Measurements from ENCODE around the gene UFD1.

Gene UFD1

GRCh38 chr22:19515654-19516377 is 36.8 kb upstream of the UFD1 start:
- no peak overlapping the region for H3K4me2 ChIP-seq (ENCODE audit: low read length)
- H3K27ac ChIP-seq (ENCODE audit: low read length): no peak overlapping the region
- H3K36me3 ChIP-seq (replicated peaks; ENCODE audit: low read depth, low read length): peaks cover 49% of the 10 kb centered on the region
- TF ChIP-seq EZH2phosphoT487 (IDR thresholded peaks at IDR 0.05; ENCODE audit: low read depth) (no peak), CTCF (IDR thresholded peaks at IDR 0.05; ENCODE audit: low read depth, low read length) (no peak)
- no peaks in the 10 kb centered on the region; the same call in 1 of the 2 replicates for H4K20me1 ChIP-seq (ENCODE audit: insufficient read depth, low read length)
- no peaks in the 10 kb centered on the region for H3K27me3 ChIP-seq (ENCODE audit: low read depth, low read length)
- H3K9ac ChIP-seq (ENCODE audit: low read length): no peak overlapping the region
- H3K4me1 ChIP-seq (ENCODE audit: low read length): no peaks in the 10 kb centered on the region
- no peaks in the 10 kb centered on the region for H3K79me2 ChIP-seq (ENCODE audit: low read length)
- H3K9me3 ChIP-seq (ENCODE audit: insufficient read depth, low read length): no peaks in the 10 kb centered on the region
- no peak overlapping the region for H2AFZ ChIP-seq (ENCODE audit: low read depth, low read length)
- no peak overlapping the region for H3K4me3 ChIP-seq (ENCODE audit: low read length)

GRCh38 chr22:19514831-19515565 is 36.0 kb upstream of the UFD1 start:
- TF ChIP-seq EZH2phosphoT487 (IDR thresholded peaks at IDR 0.05; ENCODE audit: low read depth) (no peak), CTCF (IDR thresholded peaks at IDR 0.05; ENCODE audit: low read depth, low read length) (no peak)
- no peaks in the 10 kb centered on the region; the same call in 1 of the 2 replicates for H4K20me1 ChIP-seq (ENCODE audit: insufficient read depth, low read length)
- no peaks in the 10 kb centered on the region for H3K4me1 ChIP-seq (ENCODE audit: low read length)
- H3K27me3 ChIP-seq (ENCODE audit: low read depth, low read length): no peaks in the 10 kb centered on the region
- H3K4me2 ChIP-seq (ENCODE audit: low read length): no peak overlapping the region
- no peak overlapping the region for H3K9ac ChIP-seq (ENCODE audit: low read length)
- no peaks in the 10 kb centered on the region for H3K79me2 ChIP-seq (ENCODE audit: low read length)
- no peak overlapping the region for H2AFZ ChIP-seq (ENCODE audit: low read depth, low read length)
- peaks cover 53% of the 10 kb centered on the region for H3K36me3 ChIP-seq (replicated peaks; ENCODE audit: low read depth, low read length)
- no peak overlapping the region for H3K4me3 ChIP-seq (ENCODE audit: low read length)
- no peak overlapping the region for H3K27ac ChIP-seq (ENCODE audit: low read length)
- no peaks in the 10 kb centered on the region for H3K9me3 ChIP-seq (ENCODE audit: insufficient read depth, low read length)

- Histone ChIP-seq H3K4me2 (ENCODE audit: low read length) (no peak overlapping the region), H3K79me2 (ENCODE audit: low read length) (no peaks in the 10 kb centered on the region), H3K4me1 (ENCODE audit: low read length) (no peaks in the 10 kb centered on the region), H3K27me3 (ENCODE audit: low read depth, low read length) (no peaks in the 10 kb centered on the region), H2AFZ (ENCODE audit: low read depth, low read length) (no peak overlapping the region), H3K9me3 (ENCODE audit: insufficient read depth, low read length) (no peaks in the 10 kb centered on the region), H3K36me3 (replicated peaks; ENCODE audit: low read depth, low read length) (peaks cover 57% of the 10 kb centered on the region), H3K27ac (ENCODE audit: low read length) (no peak overlapping the region), H3K4me3 (ENCODE audit: low read length) (no peak overlapping the region), H3K9ac (ENCODE audit: low read length) (no peak overlapping the region), H4K20me1 (ENCODE audit: insufficient read depth, low read length) (no peaks in the 10 kb centered on the region; the same call in 1 of the 2 replicates)
- TF ChIP-seq EZH2phosphoT487 (IDR thresholded peaks at IDR 0.05; ENCODE audit: low read depth): no peak
- no peak for TF ChIP-seq CTCF (IDR thresholded peaks at IDR 0.05; ENCODE audit: low read depth, low read length)
Observed at GRCh38 chr22:19513823-19514222, 34.8 kb upstream of the UFD1 start.

- H3K4me1 ChIP-seq (ENCODE audit: low read length): no peaks in the 10 kb centered on the region
- TF ChIP-seq EZH2phosphoT487 (IDR thresholded peaks at IDR 0.05; ENCODE audit: low read depth) (no peak), CTCF (IDR thresholded peaks at IDR 0.05; ENCODE audit: low read depth, low read length) (no peak)
- no peak overlapping the region for H3K4me2 ChIP-seq (ENCODE audit: low read length)
- no peaks in the 10 kb centered on the region for H3K27me3 ChIP-seq (ENCODE audit: low read depth, low read length)
- H3K36me3 ChIP-seq (replicated peaks; ENCODE audit: low read depth, low read length): peaks cover 51% of the 10 kb centered on the region
- no peak overlapping the region for H3K9ac ChIP-seq (ENCODE audit: low read length)
- H4K20me1 ChIP-seq (ENCODE audit: insufficient read depth, low read length): no peaks in the 10 kb centered on the region; the same call in 1 of the 2 replicates
- H3K27ac ChIP-seq (ENCODE audit: low read length): no peak overlapping the region
- H2AFZ ChIP-seq (ENCODE audit: low read depth, low read length): no peak overlapping the region
- no peaks in the 10 kb centered on the region for H3K79me2 ChIP-seq (ENCODE audit: low read length)
- H3K4me3 ChIP-seq (ENCODE audit: low read length): no peak overlapping the region
- H3K9me3 ChIP-seq (ENCODE audit: insufficient read depth, low read length): no peaks in the 10 kb centered on the region
Observed at GRCh38 chr22:19510919-19511341, 31.9 kb upstream of the UFD1 start.
